Lower leg skin (tissue), 3 donors: Measurements from ENCODE around the gene APOE.
"Not testable (repeated sequence)": the region's sequence is repeated elsewhere in the genome, so short reads cannot be mapped to it uniquely, and the experiment has no call there.

Experiments used
- CTCF ChIP-seq, 3 donors: fragments of 450-650 bp; IDR thresholded peaks; one replicate each; pipeline ENCODE4 v1.5.1; 2016; ENCODE audit warnings: antibody characterized with exemption in 3 of 3, mild to moderate bottlenecking in 3 of 3, moderate library complexity in 2 of 3
- POLR2A ChIP-seq, 2 donors: fragments of 450-650 bp; IDR thresholded peaks; one replicate each; pipeline ENCODE4 v1.6.1; 2016 to 2017; ENCODE audit warnings: antibody characterized with exemption in 2 of 2, mild to moderate bottlenecking in 1 of 2, moderate library complexity in 1 of 2

- TF ChIP-seq POLR2A, CTCF (IDR thresholded peaks at IDR 0.05): not testable (repeated sequence)
These were observed 8.2 kb downstream of the APOE start for GRCh38 chr19:44913512-44914432.
